GM18873 (cell line): ENCODE data around the gene PXDN.

Source experiments
- ATAC-seq: cut with Tn5 transposase; IDR thresholded peaks from one replicate; pipeline ENCODE4 v1.9.1; 2021; ENCODE audit warnings: mild to moderate bottlenecking, moderate library complexity, moderate number of reproducible peaks; ENCODE audit not compliant: unreplicated experiment, low FRiP score

PXDN gene

GRCh38 chr2:1590596-1591460 is 153.5 kb downstream of the PXDN start:
- no peak for ATAC-seq

GRCh38 chr2:1588978-1589621 is 155.2 kb downstream of the PXDN start:
- no peak for ATAC-seq

GRCh38 chr2:1588051-1588977 is 156.0 kb downstream of the PXDN start:
- no peak for ATAC-seq

- ATAC-seq, result no peak
These were observed 157.1 kb downstream of the PXDN start for GRCh38 chr2:1586923-1587840.

- ATAC-seq, result no peak
These were observed 157.9 kb downstream of the PXDN start for GRCh38 chr2:1586251-1586922.

GRCh38 chr2:1585635-1586034 is 158.7 kb downstream of the PXDN start:
- ATAC-seq, result no peak

GRCh38 chr2:1584691-1585485 is 159.4 kb downstream of the PXDN start:
- ATAC-seq, result no peak

GRCh38 chr2:1584051-1584531 is 160.2 kb downstream of the PXDN start:
- ATAC-seq, result no peak

GRCh38 chr2:1582891-1583341 is 161.4 kb downstream of the PXDN start:
- no peak for ATAC-seq

- no peak for ATAC-seq
These were observed 162.2 kb downstream of the PXDN start for GRCh38 chr2:1581965-1582625.
